A549 (cell line): ENCODE measurements around the gene USP32.

ENCODE experiments used
- BCL3 ChIP-seq: fragments of >200 bp; sonication (Bioruptor Twin); formaldehyde crosslinking; IDR thresholded peaks from 3 replicates; pipeline ENCODE4 v1.6.1; 2016
- CHD2 ChIP-seq: fragments of 150-350 bp; IDR thresholded peaks from 2 replicates; pipeline ENCODE4 v1.6.1; 2014; ENCODE audit warnings: low read length; ENCODE audit not compliant: partially characterized antibody
- CTCF ChIP-seq: fragments of >200 bp; sonication (Bioruptor Twin); formaldehyde crosslinking; IDR thresholded peaks from 3 replicates; pipeline ENCODE4 v1.5.1; 2016
- HOXA7 ChIP-seq: fragments of 250-450 bp; sonication (Bioruptor Pico); IDR thresholded peaks from 2 replicates; pipeline ENCODE4 v1.5.0; 2020; ENCODE audit warnings: mild to moderate bottlenecking, moderate library complexity
- JUNB ChIP-seq: fragments of >200 bp; sonication (Bioruptor Twin); formaldehyde crosslinking; IDR thresholded peaks from 2 replicates; pipeline ENCODE4 v1.6.1; 2016
- MAFK ChIP-seq: fragments of 450-650 bp; IDR thresholded peaks from 2 replicates; pipeline ENCODE4 v1.6.1; 2014; ENCODE audit not compliant: partially characterized antibody
- MAX ChIP-seq: IDR thresholded peaks from 2 replicates; pipeline ENCODE4 v1.6.1; 2012
- MYC ChIP-seq: IDR thresholded peaks from 2 replicates; pipeline ENCODE4 v1.6.1; 2012; ENCODE audit warnings: mild to moderate bottlenecking, inconsistent platforms, low read length, improper control_type of control experiment, borderline replicate concordance
- POLR2A ChIP-seq: IDR thresholded peaks from 2 replicates; pipeline ENCODE4 v1.6.1; 2012; ENCODE audit warnings: mild to moderate bottlenecking, low read length
- SREBF2 ChIP-seq: fragments of 450-650 bp; IDR thresholded peaks from 2 replicates; pipeline ENCODE4 v1.6.1; 2014; ENCODE audit warnings: mild to moderate bottlenecking, moderate library complexity
- USF2 ChIP-seq: fragments of 450-650 bp; IDR thresholded peaks from 2 replicates; pipeline ENCODE4 v1.6.1; 2014; ENCODE audit warnings: antibody characterized with exemption
- ZFP36 ChIP-seq: fragments of 450-650 bp; IDR thresholded peaks from 2 replicates; pipeline ENCODE4 v1.6.1; 2014; ENCODE audit warnings: borderline replicate concordance; ENCODE audit not compliant: partially characterized antibody
- ZNF302 ChIP-seq: fragments of 250-450 bp; sonication (Bioruptor Pico); IDR thresholded peaks from 2 replicates; pipeline ENCODE4 v1.9.0; 2021; ENCODE audit warnings: inconsistent platforms, mild to moderate bottlenecking, moderate library complexity

GRCh38 chr17:60333628-60334031 is 58.3 kb downstream of the USP32 start:
- no peak for TF ChIP-seq HOXA7
- no peak for TF ChIP-seq CTCF
- no peak for TF ChIP-seq ZFP36
- no peak for TF ChIP-seq MAX
- no peak for TF ChIP-seq POLR2A
- no peak for TF ChIP-seq MYC
- no peak for TF ChIP-seq ZNF302 (CRISPR knock-in tag)
- no peak for TF ChIP-seq MAFK
- TF ChIP-seq JUNB: no peak
- no peak for TF ChIP-seq BCL3
- TF ChIP-seq SREBF2: no peak
- TF ChIP-seq USF2: no peak
- no peak for TF ChIP-seq CHD2
